ENCODE results near the gene HSDL2.
"Not testable (repeated sequence)": the region's sequence is repeated elsewhere in the genome, so short reads cannot be mapped to it uniquely, and the experiment has no call there.

HSDL2 gene

DNA sequence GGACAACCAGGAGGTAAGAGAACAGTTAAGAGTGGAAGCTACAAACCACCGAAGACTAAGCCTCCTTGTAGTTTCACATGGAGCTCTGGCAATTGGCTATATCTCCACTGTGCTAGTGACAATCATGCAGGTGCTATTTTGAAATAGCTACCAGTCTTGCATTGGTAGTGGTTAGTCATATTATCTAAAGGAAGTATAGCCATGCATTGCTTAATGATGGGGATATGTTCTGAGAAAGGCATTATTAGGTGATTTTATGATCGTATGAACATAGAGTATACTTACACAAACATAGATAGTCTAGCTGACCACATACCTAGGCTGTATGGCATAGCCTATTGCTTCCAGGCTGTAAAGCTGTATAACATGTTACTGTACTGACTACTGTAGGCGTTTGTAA, 28.4 kb downstream of the HSDL2 start:
- H3K27me3 ChIP-seq (replicated peaks; ENCODE audit: control insufficient read depth, insufficient read depth, low read length), result no peaks in the 10 kb centered on the region

DNA sequence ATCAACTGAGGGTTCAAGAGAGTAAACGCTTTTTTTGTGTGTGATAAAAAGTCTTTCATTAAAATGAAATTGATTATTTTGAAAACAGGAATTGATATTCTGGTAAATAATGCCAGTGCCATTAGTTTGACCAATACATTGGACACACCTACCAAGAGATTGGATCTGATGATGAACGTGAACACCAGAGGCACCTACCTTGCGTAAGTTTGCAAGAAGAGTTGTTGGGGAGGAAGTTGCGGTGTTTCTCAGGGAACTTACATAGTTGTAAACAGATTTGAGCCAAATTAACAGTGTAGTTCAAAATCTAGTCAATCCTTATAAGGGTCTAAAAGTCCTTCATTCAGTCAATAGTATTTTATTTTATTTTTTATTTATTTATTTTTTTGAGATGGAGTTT, 28.9 kb downstream of the HSDL2 start:
- TF ChIP-seq, protein P1, sequence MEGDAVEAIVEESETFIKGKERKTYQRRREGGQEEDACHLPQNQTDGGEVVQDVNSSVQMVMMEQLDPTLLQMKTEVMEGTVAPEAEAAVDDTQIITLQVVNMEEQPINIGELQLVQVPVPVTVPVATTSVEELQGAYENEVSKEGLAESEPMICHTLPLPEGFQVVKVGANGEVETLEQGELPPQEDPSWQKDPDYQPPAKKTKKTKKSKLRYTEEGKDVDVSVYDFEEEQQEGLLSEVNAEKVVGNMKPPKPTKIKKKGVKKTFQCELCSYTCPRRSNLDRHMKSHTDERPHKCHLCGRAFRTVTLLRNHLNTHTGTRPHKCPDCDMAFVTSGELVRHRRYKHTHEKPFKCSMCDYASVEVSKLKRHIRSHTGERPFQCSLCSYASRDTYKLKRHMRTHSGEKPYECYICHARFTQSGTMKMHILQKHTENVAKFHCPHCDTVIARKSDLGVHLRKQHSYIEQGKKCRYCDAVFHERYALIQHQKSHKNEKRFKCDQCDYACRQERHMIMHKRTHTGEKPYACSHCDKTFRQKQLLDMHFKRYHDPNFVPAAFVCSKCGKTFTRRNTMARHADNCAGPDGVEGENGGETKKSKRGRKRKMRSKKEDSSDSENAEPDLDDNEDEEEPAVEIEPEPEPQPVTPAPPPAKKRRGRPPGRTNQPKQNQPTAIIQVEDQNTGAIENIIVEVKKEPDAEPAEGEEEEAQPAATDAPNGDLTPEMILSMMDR (IDR thresholded peaks at IDR 0.05; ENCODE audit: insufficient read depth, low read length, poor library complexity, severe bottlenecking), result no peak
- DNase-seq (ENCODE audit: extremely low read depth, insufficient read length), result no peak

More for the DNA sequence above, 28.4 kb downstream of the HSDL2 start:
- H3K36me3 ChIP-seq (ENCODE audit: control insufficient read depth, insufficient read depth, low read length), result peaks cover 2% of the 10 kb centered on the region; the same call in 1 of the 2 replicates
- TF ChIP-seq, protein P1 (IDR thresholded peaks at IDR 0.05; ENCODE audit: insufficient read depth, low read length, poor library complexity, severe bottlenecking), result no peak
- no peak for DNase-seq (ENCODE audit: extremely low read depth, insufficient read length)
- H3K4me3 ChIP-seq (replicated peaks; ENCODE audit: low read depth, low read length), result no peak overlapping the region

GRCh38 chr9:112409758-112410157, 29.9 kb downstream of the HSDL2 start:
- H3K27me3 ChIP-seq (replicated peaks; ENCODE audit: control insufficient read depth, insufficient read depth, low read length), result no peaks in the 10 kb centered on the region
- DNase-seq (ENCODE audit: extremely low read depth, insufficient read length), result no peak
- H3K4me3 ChIP-seq (replicated peaks; ENCODE audit: low read depth, low read length), result no peak overlapping the region
- peaks cover 2% of the 10 kb centered on the region; the same call in 1 of the 2 replicates for H3K36me3 ChIP-seq (ENCODE audit: control insufficient read depth, insufficient read depth, low read length)
- TF ChIP-seq, protein P1 (IDR thresholded peaks at IDR 0.05; ENCODE audit: insufficient read depth, low read length, poor library complexity, severe bottlenecking), result no peak

More for the DNA sequence above, 28.9 kb downstream of the HSDL2 start:
- Histone ChIP-seq H3K36me3 (ENCODE audit: control insufficient read depth, insufficient read depth, low read length) (peaks cover 2% of the 10 kb centered on the region; the same call in 1 of the 2 replicates), H3K4me3 (replicated peaks; ENCODE audit: low read depth, low read length) (no peak overlapping the region), H3K27me3 (replicated peaks; ENCODE audit: control insufficient read depth, insufficient read depth, low read length) (no peaks in the 10 kb centered on the region)

DNA sequence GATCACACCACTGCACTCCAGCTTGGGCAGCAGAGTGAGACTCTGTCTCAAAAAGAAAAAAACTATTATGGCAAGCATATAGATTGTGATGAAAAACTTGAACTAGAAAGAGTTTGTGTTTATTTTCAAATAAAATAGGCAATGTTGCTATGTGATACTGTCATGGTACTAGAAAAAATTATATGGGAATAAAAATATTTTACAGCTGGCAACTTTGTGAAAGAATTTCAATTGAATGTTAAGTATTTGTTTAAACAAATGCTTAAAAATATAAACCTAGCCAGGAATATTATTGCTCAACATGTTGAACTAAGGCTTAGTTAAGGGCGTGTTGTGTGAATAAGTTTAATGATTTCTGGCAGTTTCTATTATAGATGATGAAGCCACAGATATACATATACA, 31.7 kb downstream of the HSDL2 start:
- TF ChIP-seq, protein P1 (IDR thresholded peaks at IDR 0.05; ENCODE audit: insufficient read depth, low read length, poor library complexity, severe bottlenecking), result no peak
- DNase-seq (ENCODE audit: extremely low read depth, insufficient read length), result no peak
- Histone ChIP-seq H3K4me3 (replicated peaks; ENCODE audit: low read depth, low read length) (no peak overlapping the region), H3K36me3 (ENCODE audit: control insufficient read depth, insufficient read depth, low read length) (peaks cover 2% of the 10 kb centered on the region; the same call in 1 of the 2 replicates), H3K27me3 (replicated peaks; ENCODE audit: control insufficient read depth, insufficient read depth, low read length) (no peaks in the 10 kb centered on the region)

DNA sequence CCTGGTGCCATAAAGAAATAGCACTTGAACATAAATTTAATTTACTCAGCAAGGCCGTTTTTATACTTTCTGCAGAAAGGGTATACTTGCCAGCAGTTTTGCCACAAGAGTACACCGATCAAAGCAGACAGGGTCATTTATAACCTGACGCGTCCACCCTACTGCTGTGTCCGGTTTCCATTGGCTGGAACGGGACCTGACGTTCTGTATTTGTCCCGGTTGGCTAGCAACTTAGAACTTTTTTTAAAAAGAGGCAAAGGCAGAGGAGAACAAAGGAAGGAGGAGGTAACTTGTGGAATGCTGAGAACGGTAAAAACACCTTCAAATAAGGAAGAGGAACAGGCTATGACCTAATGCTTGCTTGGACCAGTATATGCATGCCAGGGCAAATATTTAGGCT, 33.8 kb downstream of the HSDL2 start:
- H3K36me3 ChIP-seq (ENCODE audit: control insufficient read depth, insufficient read depth, low read length); H3K4me3 ChIP-seq (replicated peaks; ENCODE audit: low read depth, low read length); DNase-seq (ENCODE audit: extremely low read depth, insufficient read length); H3K27me3 ChIP-seq (replicated peaks; ENCODE audit: control insufficient read depth, insufficient read depth, low read length): not testable (repeated sequence)

DNA sequence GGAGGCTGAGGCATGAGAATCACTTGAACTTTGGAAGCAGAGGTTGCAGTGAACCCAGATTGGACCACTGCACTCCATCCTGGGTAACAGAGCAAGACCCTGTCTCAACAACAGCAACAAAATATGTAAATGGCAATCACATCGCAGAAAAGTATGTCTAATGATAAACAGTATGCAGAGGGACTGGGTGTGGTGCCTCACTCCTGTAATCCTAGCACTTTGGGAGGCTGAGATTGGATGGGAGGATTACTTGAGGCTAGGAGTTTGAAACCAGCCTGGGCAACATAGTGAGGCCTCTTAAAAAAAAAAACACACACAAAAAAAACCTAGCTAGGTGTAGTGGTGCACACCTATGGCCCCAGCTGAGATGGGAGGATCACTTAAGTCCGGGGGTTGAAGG, 40.3 kb downstream of the HSDL2 start:
- TF ChIP-seq, protein P1 (IDR thresholded peaks at IDR 0.05; ENCODE audit: insufficient read depth, low read length, poor library complexity, severe bottlenecking), result no peak
- H3K4me3 ChIP-seq (replicated peaks; ENCODE audit: low read depth, low read length), result no peak overlapping the region
- DNase-seq (ENCODE audit: extremely low read depth, insufficient read length), result no peak
- peaks cover 1% of the 10 kb centered on the region; the same call in 1 of the 2 replicates for H3K36me3 ChIP-seq (ENCODE audit: control insufficient read depth, insufficient read depth, low read length)
- no peaks in the 10 kb centered on the region for H3K27me3 ChIP-seq (replicated peaks; ENCODE audit: control insufficient read depth, insufficient read depth, low read length)
